ENCODE measurements around the gene KRTAP9-6.
"Not testable (repeated sequence)": the region's sequence is repeated elsewhere in the genome, so short reads cannot be mapped to it uniquely, and the experiment has no call there.

The KRTAP9-6 gene

DNA sequence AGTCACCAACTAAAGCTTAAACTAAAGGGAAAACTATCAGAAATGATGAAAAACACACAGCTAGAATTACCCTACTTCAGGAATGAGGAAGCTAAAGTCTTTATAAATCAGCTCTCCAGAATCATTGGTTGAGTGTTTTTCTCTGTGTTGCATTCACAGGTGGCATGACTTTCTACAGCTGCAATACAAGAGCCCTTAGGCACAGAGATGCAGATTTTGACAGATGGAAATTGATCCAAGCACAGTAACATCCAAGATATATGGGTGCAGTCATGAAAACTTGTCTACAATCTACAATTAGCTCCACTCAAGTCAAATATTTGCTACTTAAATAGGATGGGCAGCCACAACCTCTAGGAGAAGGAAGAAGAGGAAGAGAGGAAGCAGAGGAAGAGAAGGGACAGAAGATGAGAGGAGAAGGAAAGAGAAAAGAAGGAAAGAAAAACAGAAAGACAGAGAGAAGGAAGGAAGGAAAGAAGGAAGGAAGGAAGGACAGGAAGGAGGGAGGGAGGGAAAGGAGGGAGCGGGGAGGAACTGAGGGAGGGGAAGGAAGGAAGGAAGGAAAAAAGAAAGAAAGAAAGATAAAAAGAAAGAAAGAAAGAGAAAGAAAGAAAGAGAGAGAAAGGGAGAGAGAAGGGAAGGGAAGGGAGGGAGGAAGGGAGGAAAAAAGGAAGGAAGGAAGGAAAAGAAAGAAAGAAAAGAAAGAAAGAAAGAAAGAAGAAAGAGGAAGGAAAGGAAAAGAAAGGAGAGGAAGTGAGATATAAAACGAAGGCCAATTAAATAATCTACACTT is 18.0 kb upstream of the KRTAP9-6 start:
- DNase-seq (ENCODE audit: low read depth) = not testable (repeated sequence)

DNA sequence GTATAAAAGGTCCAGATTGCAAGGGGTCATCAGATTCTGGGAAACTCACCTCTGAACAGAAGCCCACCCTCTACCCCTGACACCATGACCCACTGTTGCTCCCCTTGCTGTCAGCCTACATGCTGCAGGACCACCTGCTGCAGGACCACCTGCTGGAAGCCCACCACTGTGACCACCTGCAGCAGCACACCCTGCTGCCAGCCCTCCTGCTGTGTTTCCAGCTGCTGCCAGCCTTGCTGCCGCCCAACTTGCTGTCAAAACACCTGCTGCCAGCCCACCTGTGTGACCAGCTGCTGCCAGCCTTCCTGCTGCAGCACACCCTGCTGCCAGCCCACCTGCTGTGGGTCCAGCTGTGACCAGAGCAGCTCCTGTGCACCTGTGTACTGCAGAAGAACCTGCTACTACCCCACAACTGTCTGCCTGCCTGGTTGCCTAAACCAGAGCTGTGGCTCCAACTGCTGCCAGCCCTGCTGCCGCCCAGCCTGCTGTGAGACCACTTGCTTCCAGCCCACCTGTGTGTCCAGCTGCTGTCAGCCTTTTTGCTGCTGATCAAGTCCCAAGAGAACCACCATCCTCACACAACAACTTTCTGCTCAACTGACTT is 15.4 kb upstream of the KRTAP9-6 start, which contains the start of gene KRTAP9-4:
TSS of gene KRTAP9-4 (plus strand) at position 51 of the 604 bp plus-strand sequence. CDS start at position 85, 34 bp downstream.
- not testable (repeated sequence) for DNase-seq (ENCODE audit: low read depth); H3K4me3 ChIP-seq (replicated peaks; ENCODE audit: low read depth, low read length)

More for the DNA sequence above, 18.0 kb upstream of the KRTAP9-6 start:
- H3K4me3 ChIP-seq (replicated peaks; ENCODE audit: low read depth, low read length) = not testable (repeated sequence)

DNA sequence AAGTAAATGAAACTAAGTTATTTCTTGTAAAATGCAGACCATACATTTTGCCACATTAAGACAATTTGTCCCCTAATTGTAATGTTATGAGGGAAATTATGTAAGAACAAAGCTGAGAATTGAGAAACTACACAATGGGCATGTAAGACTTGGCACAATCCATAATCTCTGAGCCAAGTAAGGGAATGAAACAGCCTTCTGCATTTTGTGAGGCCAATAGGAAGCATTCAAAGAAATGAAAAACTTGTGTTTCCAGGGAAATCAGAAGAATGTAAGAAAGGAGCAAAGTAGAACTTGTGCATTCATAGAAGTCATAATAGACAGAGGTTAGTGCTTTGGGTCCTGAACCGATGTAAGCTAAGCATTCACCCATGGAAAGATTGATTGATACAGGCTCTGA is 13.9 kb upstream of the KRTAP9-6 start:
- TF ChIP-seq, protein P1, sequence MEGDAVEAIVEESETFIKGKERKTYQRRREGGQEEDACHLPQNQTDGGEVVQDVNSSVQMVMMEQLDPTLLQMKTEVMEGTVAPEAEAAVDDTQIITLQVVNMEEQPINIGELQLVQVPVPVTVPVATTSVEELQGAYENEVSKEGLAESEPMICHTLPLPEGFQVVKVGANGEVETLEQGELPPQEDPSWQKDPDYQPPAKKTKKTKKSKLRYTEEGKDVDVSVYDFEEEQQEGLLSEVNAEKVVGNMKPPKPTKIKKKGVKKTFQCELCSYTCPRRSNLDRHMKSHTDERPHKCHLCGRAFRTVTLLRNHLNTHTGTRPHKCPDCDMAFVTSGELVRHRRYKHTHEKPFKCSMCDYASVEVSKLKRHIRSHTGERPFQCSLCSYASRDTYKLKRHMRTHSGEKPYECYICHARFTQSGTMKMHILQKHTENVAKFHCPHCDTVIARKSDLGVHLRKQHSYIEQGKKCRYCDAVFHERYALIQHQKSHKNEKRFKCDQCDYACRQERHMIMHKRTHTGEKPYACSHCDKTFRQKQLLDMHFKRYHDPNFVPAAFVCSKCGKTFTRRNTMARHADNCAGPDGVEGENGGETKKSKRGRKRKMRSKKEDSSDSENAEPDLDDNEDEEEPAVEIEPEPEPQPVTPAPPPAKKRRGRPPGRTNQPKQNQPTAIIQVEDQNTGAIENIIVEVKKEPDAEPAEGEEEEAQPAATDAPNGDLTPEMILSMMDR (IDR thresholded peaks at IDR 0.05; ENCODE audit: low read length, missing control alignments) = no peak
- no peak for DNase-seq (ENCODE audit: low read depth)
- H3K4me3 ChIP-seq (replicated peaks; ENCODE audit: low read depth, low read length) = no peak overlapping the region

DNA sequence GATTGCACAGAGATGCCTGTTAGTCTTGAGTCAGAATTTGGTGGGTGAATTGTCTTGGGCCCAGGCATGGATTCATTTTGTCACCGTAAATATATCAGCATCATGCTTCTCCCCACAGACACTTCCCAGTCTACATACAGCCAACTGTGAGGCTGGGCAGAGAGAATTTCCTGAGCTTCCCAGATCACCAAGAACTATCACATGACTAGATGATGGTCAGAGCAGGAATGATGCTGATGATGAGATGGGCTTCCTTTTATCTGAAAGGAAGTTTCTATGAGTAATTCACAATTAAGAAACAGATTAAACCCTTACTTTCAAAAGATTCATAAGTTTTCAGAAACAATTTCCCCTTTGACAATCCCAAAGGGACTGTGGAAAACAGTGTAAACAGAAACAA is 10.3 kb upstream of the KRTAP9-6 start:
- H3K4me3 ChIP-seq (replicated peaks; ENCODE audit: low read depth, low read length) = no peak overlapping the region
- TF ChIP-seq, protein P1 (IDR thresholded peaks at IDR 0.05; ENCODE audit: low read length, missing control alignments) = no peak
- DNase-seq (ENCODE audit: low read depth) = no peak

DNA sequence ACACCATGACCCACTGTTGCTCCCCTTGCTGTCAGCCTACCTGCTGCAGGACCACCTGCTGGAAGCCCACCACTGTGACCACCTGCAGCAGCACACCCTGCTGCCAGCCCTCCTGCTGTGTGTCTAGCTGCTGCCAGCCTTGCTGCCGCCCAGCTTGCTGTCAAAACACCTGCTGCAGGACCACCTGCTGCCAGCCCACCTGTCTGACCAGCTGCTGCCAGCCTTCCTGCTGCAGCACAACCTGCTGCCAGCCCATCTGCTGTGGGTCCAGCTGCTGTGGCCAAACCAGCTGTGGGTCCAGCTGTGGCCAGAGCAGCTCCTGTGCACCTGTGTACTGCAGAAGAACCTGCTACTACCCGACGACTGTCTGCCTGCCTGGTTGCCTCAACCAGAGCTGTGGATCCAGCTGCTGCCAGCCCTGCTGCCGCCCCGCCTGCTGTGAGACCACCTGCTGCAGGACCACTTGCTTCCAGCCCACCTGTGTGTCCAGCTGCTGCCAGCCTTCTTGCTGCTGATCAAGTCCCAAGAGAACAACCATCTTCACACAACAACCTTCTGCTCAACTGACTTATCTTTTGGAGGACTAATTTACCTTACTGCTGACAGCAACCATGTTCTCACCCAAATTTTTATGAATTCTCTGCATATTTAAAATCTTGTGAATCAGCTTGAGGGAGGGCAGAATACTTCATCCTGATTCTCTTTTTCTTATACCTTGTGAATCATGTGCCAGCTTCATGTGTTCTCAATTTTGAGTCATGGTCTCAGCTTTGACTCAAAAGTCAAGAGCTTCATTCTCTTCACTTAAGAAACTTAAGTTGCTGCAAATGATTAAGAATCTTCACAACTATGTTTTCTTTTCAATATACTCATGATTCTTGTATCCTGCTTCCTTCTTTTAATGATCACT is 9.5 kb upstream of the KRTAP9-6 start, which contains the start of gene KRTAP9-9:
TSS of gene KRTAP9-9 (plus strand) at position 4 of the 910 bp plus-strand sequence.
- DNase-seq (ENCODE audit: low read depth); H3K4me3 ChIP-seq (replicated peaks; ENCODE audit: low read depth, low read length): not testable (repeated sequence)

DNA sequence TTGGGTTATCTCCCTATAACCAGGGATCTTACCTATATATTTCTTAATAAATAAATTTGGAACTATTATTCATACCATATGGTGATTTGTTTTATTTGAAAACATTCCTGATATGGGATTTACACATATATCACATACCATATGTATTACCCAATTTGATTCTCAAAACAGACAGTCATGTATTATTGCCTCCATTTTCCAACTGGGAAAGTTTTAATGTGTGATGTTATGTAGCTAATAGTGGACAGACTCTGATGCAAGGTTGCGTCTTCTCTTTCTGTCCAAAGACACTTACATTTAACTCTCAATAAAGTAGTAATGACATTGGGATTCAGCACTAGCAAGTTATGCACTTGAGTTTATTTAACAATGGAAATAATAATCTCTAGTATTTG is 8.9 kb upstream of the KRTAP9-6 start:
- TF ChIP-seq, protein P1 (IDR thresholded peaks at IDR 0.05; ENCODE audit: low read length, missing control alignments) = no peak
- H3K4me3 ChIP-seq (replicated peaks; ENCODE audit: low read depth, low read length) = no peak overlapping the region
- DNase-seq (ENCODE audit: low read depth) = no peak

DNA sequence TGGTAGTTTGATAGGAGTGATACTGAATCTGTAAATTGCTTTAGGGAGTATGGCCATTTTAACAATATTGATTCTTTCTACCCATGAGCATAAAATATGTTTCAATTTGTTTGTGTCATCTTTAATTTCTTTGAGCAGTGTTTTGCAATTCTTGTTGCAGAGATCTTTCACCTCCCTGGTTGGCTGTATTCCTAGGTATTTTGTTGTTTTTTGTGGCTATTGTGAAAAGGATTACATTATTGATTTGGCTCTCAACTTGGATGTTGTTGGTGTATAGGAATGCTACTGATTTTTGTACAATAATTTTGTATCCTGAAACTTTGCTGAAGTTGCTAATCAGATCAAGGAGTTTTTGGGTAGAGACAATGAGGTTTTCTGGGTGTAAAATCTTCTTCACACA is 6.8 kb upstream of the KRTAP9-6 start:
- no peak for DNase-seq (ENCODE audit: low read depth)
- TF ChIP-seq, protein P1 (IDR thresholded peaks at IDR 0.05; ENCODE audit: low read length, missing control alignments) = no peak
- H3K4me3 ChIP-seq (replicated peaks; ENCODE audit: low read depth, low read length) = no peak overlapping the region

DNA sequence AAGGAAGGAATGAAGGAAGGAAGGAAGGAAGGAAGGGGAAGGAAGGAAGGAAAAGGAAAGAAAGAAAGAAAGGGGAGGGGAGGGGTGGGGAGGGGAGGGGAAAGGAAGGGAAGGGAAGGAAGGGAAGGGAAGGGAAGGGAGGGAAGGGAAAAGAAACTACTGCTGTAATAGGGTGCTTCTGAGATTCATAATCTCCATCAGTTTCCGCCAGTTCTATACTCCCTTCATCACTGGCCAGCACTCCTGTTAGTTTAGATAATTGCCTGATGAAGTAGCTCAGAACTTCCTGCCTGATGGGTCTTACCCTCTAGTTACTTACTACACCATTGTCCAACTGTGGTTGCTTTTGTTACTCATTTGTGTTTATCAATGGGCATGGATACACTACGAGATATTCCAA is 2.0 kb upstream of the KRTAP9-6 start:
- H3K4me3 ChIP-seq (replicated peaks; ENCODE audit: low read depth, low read length) = no peak overlapping the region
- no peak for DNase-seq (ENCODE audit: low read depth)
- TF ChIP-seq, protein P1 (IDR thresholded peaks at IDR 0.05; ENCODE audit: low read length, missing control alignments) = no peak
